SK-N-SH (cell line): ENCODE measurements around the gene ZDHHC5.

ENCODE experiments used
- CTCF ChIP-seq: fragments of 200-600 bp; sonication (generic); IDR thresholded peaks from 2 replicates; pipeline ENCODE4 v1.6.1; 2017; ENCODE audit warnings: antibody characterized with exemption, mild to moderate bottlenecking, moderate library complexity
- EP300 ChIP-seq, 2 experiments: IDR thresholded peaks; 2 replicates each; pipeline versions ENCODE4 v1.4.0 to v1.6.1; 2012; ENCODE audit warnings: borderline replicate concordance in 1 of 2, low read depth in 1 of 2, low read length in 1 of 2
- FOSL2 ChIP-seq: IDR thresholded peaks from 2 replicates; pipeline ENCODE4 v1.4.0; 2012; ENCODE audit warnings: low read depth, mild to moderate bottlenecking, moderate library complexity, borderline replicate concordance
- MAX ChIP-seq: IDR thresholded peaks from 2 replicates; pipeline ENCODE4 v1.4.0; 2012; ENCODE audit warnings: low read depth
- POLR2AphosphoS5 ChIP-seq: IDR thresholded peaks from 2 replicates; pipeline ENCODE4 v1.6.1; 2012; ENCODE audit warnings: low read depth, low read length
- RAD21 ChIP-seq: IDR thresholded peaks from 2 replicates; pipeline ENCODE4 v1.6.1; 2012; ENCODE audit warnings: mild to moderate bottlenecking, low read length
- USF2 ChIP-seq: fragments of 150-350 bp; IDR thresholded peaks from 2 replicates; pipeline ENCODE4 v1.6.1; 2017; ENCODE audit warnings: antibody characterized with exemption, low read length, low read depth, borderline replicate concordance

DNA sequence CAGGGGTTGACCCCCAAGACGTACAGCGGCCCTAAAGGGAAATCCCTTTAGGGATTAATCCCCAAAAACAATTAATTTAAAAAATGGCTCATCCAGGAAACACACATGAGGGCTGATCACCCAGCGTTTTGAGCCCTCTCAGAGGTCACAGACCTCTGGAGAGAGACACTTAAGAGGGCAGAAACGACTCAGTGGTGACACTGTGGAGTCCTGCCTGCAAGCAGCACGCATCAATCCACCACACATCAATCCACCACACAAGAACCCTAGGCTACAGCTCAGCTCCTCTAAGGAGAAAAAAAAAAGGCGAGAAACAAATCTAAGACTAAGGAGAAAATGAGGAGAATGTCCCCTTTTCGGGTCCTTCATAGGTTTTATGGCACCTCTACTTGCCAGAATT lies 60.9 kb downstream of the ZDHHC5 start:
- TF ChIP-seq CTCF (no peak), MAX (no peak), FOSL2 (no peak), POLR2AphosphoS5 (no peak), EP300 (IDR thresholded peaks at IDR 0.05; ENCODE audit: borderline replicate concordance in 1 of 2, low read depth in 1 of 2, low read length in 1 of 2) (no peak), RAD21 (no peak), USF2 (no peak)
